ENCODE data around the gene SRP14. TPM values are rescaled to one million over a fixed set of nuclear protein-coding genes. Genes with fewer than 3 reads are reported as not detected.

Gene SRP14
- total and polyA plus RNA-seq, 9 of the 15 experiments (the other 6 are each of a cell fraction or from before 2014, with no cell fraction given), result 161 to 1,097 (median 402) TPM

DNA sequence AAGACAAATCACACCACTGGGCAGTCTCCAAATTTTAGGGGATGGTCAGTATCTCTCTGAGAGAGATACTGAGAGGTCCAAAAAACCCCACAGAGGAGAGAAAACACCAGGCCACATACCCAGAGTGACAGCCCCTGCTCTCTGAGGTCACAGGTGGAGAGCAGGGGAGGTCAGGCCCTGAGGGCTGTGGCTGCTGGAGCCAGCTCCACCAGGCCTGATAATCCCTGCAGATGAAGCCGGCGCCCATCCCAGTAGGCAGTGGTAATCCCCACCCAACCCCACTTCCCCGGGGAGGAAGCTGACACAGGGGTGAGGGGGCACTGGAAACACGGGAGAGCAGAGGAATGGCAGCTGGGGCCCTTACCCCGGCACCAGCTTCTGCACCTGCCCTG lies 31.2 kb upstream of the SRP14 start (continued):
- TF ChIP-seq, protein P1, sequence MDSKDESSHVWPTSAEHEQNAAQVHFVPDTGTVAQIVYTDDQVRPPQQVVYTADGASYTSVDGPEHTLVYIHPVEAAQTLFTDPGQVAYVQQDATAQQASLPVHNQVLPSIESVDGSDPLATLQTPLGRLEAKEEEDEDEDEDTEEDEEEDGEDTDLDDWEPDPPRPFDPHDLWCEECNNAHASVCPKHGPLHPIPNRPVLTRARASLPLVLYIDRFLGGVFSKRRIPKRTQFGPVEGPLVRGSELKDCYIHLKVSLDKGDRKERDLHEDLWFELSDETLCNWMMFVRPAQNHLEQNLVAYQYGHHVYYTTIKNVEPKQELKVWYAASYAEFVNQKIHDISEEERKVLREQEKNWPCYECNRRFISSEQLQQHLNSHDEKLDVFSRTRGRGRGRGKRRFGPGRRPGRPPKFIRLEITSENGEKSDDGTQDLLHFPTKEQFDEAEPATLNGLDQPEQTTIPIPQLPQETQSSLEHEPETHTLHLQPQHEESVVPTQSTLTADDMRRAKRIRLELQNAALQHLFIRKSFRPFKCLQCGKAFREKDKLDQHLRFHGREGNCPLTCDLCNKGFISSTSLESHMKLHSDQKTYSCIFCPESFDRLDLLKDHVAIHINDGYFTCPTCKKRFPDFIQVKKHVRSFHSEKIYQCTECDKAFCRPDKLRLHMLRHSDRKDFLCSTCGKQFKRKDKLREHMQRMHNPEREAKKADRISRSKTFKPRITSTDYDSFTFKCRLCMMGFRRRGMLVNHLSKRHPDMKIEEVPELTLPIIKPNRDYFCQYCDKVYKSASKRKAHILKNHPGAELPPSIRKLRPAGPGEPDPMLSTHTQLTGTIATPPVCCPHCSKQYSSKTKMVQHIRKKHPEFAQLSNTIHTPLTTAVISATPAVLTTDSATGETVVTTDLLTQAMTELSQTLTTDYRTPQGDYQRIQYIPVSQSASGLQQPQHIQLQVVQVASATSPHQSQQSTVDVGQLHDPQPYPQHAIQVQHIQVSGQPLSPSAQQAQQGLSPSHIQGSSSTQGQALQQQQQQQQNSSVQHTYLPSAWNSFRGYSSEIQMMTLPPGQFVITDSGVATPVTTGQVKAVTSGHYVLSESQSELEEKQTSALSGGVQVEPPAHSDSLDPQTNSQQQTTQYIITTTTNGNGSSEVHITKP (IDR thresholded peaks at IDR 0.05; ENCODE audit: partially characterized antibody), result no peak
- TF ChIP-seq CREB1 (IDR thresholded peaks at IDR 0.05), result no peak
- no peak for TF ChIP-seq CREB1 (CRISPR knock-in tag; IDR thresholded peaks at IDR 0.05)
- no peak for TF ChIP-seq U2AF1 (optimal IDR thresholded peaks at IDR 0.05; ENCODE audit: low read depth, low read length)

DNA sequence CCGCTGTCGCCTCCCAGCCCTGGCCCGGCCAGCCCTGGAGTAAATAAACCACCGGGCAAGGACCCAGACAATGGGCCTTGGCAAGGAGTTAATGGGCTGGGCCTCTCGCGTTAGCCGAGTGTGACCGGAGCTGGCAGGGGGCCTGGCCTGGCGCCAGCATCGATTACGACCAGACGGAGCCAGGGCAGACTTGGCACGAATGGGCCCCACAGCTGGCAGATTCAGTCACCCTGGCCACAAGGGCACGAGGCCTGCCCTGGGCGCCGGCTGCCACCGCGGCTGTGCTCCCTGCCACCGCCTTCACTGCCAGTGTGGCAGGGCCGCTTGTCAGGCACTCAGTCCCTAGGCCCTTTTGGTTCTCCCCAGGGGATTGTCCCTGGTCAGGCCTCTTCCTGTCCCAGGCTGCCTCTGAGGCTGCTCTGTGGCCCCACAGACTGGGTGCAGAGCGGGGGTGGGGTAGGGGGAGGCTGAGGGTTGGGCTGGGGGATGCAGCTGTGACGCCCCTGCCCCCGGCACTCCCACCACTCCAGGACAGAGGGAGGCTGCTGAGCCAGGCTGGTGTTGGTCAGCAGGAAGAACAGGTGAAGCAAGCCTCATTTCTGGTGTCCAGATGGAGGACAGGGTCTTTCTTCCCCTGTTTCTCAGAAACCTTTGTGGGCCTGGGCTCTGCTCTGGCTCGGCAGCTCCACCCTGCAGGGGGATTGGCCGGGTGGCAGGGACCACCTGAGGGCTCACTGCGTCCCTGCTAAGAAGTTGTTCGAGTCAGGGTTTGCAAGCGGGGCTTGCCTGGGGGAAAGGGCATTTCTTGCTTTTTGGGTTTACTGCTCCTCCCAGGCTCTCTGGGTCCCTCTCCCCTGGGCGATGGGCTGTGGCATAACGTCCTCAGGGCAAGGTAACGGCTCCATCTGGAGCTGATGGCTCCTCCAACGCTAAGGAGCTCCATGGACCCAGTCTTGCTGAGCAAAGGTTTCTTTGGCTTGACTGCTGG lies 30.5 kb upstream of the SRP14 start:
- Histone ChIP-seq H3K9ac (ENCODE audit: insufficient read depth in 1 of 2, low read depth in 2 of 2, low read length in 2 of 2) (peak overlapping the region in 1 of 2 experiments; percentile 73; a peak in 2 of 4 replicates), H3K9me3 (replicated peaks; ENCODE audit: control insufficient read depth, insufficient read depth, low read depth, low read length) (no peaks in the 10 kb centered on the region), H3K9me1 (ENCODE audit: control insufficient read depth, insufficient read depth, low read length) (no peaks in the 10 kb centered on the region), H3K36me3 (ENCODE audit: control insufficient read depth, insufficient read depth, low read length) (no peaks in the 10 kb centered on the region), H3K4me3 (no peak overlapping the region), H3K27ac (ENCODE audit: extremely low read depth, low read depth, low read length) (no peak overlapping the region), H3K79me2 (ENCODE audit: control insufficient read depth, insufficient read depth, low read length) (no peaks in the 10 kb centered on the region), H3K27me3 (ENCODE audit: control insufficient read depth in 2 of 2, insufficient read depth in 2 of 2, low read length in 2 of 2) (no peaks in the 10 kb centered on the region), H3K4me1 (replicated peaks in 1 of 2; ENCODE audit: control insufficient read depth in 2 of 2, insufficient read depth in 2 of 2, low read length in 2 of 2) (peaks cover 0 to 16% of the 10 kb centered on the region in 2 experiments; a peak in 2 of 5 replicates), H4K20me1 (replicated peaks; ENCODE audit: control insufficient read depth, insufficient read depth, low read length) (no peaks in the 10 kb centered on the region), H2AFZ (ENCODE audit: low read depth, low read length) (no peak overlapping the region; the same call in 1 of the 2 replicates), H3K4me2 (ENCODE audit: insufficient read depth, low read length) (no peak overlapping the region)
- no TSS peak for BruUV-seq (replicated peaks)
- intact Hi-C loops (cut with micrococcal nuclease), result no loop called here
- ATAC-seq (no peak), DNase-seq (ENCODE audit: extremely low read depth in 1 of 4, low spot score in 3 of 4) (no peak), FAIRE-seq (no peak)
- CTCF ChIA-PET (ENCODE audit: low intra/inter-chr PET ratio), result no interaction called here
- WGBS (ENCODE audit: insufficient coverage, low coverage, missing lambda C conversion rate), result 68% methylated on average over 25 of the region's 32 CpGs
- in situ Hi-C loops (cut with MboI), result no loop called here
- POLR2A ChIA-PET, result interaction anchor here (0.6 to 1.1 kb wide), 2 partner anchors 14 to 291 kb away, joined by 3 to 6 read pairs; no protein-coding TSS in a partner anchor
- TF ChIP-seq NFIC (IDR thresholded peaks at IDR 0.05) (peak; percentile 59), BRD9 (IDR thresholded peaks at IDR 0.05; ENCODE audit: low read depth, partially characterized antibody) (no peak), ZNF717 (CRISPR knock-in tag; IDR thresholded peaks at IDR 0.05) (no peak), OTX1 (CRISPR knock-in tag; IDR thresholded peaks at IDR 0.05) (no peak)

Measured in K562 (cell line).